GM20000 (cell line): ENCODE data around the gene DHX30.

Experiments
- DNase-seq: peaks from one replicate; pipeline ENCODE4 v3.0.0; 2012; ENCODE audit warnings: low spot score
- TF ChIP-seq, protein P1 (sequence below): IDR thresholded peaks from 2 replicates; pipeline ENCODE4 v1.5.1; 2012; ENCODE audit warnings: mild to moderate bottlenecking, control low read depth; ENCODE audit errors: extremely low read depth, missing control alignments

Gene DHX30

DNA sequence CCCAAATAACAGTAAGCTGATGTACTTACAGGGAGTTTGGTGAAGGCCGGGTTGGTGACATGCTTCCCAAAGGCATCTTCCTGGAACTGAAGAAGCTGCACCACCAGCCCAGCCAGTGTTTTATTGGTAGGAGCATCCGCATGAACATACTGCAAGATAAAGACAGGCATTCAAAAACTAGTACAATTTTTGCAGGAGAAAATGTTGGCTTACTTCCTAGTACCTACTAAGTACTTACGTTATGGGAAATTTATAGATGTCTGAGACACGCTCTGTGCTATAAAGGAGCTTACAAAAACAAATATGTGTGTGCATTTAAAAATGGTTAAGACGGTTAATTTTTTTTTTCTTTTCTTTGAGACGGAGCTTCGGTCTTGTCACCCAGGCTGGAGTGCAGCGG lies 30.1 kb upstream of the DHX30 start:
- DNase-seq, result no peak
- TF ChIP-seq, protein P1, sequence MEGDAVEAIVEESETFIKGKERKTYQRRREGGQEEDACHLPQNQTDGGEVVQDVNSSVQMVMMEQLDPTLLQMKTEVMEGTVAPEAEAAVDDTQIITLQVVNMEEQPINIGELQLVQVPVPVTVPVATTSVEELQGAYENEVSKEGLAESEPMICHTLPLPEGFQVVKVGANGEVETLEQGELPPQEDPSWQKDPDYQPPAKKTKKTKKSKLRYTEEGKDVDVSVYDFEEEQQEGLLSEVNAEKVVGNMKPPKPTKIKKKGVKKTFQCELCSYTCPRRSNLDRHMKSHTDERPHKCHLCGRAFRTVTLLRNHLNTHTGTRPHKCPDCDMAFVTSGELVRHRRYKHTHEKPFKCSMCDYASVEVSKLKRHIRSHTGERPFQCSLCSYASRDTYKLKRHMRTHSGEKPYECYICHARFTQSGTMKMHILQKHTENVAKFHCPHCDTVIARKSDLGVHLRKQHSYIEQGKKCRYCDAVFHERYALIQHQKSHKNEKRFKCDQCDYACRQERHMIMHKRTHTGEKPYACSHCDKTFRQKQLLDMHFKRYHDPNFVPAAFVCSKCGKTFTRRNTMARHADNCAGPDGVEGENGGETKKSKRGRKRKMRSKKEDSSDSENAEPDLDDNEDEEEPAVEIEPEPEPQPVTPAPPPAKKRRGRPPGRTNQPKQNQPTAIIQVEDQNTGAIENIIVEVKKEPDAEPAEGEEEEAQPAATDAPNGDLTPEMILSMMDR, result no peak

DNA sequence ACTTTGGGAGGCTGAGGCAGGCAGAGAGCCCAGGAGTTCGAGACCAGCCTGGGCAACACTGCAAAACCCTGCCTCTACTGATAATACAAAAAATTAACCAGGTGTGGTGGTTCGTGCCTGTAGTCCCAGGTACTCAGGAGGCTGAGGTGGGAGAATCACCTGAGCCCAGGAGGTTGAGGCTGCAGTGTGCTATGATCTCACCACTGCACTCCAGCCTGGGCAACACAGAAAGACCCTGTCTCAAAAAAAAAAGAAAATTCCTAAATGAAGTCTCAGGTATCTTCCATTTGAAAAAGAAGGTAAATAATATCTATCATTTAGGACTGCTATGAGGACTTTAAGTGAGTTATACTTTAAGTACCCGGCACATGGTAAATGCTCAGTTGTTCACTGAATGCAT lies 24.2 kb upstream of the DHX30 start:
- no peak for DNase-seq
- TF ChIP-seq, protein P1, result no peak

- TF ChIP-seq, protein P1, result no peak
- peak; percentile 75 for DNase-seq
Measured at GRCh38 chr3:47780741-47781684, 21.9 kb upstream of the DHX30 start.

GRCh38 chr3:47781685-47782445 lies 21.1 kb upstream of the DHX30 start, which contains the start of gene SMARCC1:
TSS of gene SMARCC1 (minus strand) at chr3:47781893. CDS start at chr3:47781797, 96 bp downstream.
- TF ChIP-seq, protein P1, result no peak
- peak; percentile 97 for DNase-seq

- no peak for DNase-seq
- TF ChIP-seq, protein P1, result no peak
Measured at GRCh38 chr3:47782446-47783308, 20.3 kb upstream of the DHX30 start.

DNA sequence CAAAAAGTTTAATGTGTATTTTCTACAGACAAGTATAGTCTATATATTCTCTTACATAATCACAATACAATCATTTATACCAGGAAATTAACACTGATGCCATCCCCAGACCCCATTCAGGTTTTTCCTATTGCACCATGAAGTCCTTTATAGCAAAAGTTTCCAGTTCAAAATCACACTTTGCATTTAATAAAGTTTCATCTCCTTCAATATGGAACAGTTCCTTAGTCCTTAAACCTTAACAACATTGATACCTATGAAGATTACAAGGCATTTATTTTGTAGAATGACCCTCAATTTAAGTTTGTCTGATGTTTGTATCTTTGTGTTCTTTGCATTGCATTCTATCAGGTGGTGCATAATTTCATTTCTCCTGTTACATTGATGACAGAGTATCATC lies 19.3 kb upstream of the DHX30 start:
- no peak for DNase-seq
- TF ChIP-seq, protein P1, result no peak
